Stomach (tissue), 4 donors: Measurements from ENCODE around the gene CEP192.

Experiments used
- POLR2A ChIP-seq, 4 donors: fragments of 450-650 bp; IDR thresholded peaks; one replicate each; pipeline ENCODE4 v1.6.1; 2016; ENCODE audit warnings: antibody characterized with exemption in 4 of 4, control low read depth in 2 of 4, mild to moderate bottlenecking in 1 of 4, moderate library complexity in 1 of 4
- POLR2AphosphoS5 ChIP-seq, 3 donors: sonication (generic); formaldehyde crosslinking; IDR thresholded peaks; one replicate each; pipeline ENCODE4 v1.6.1; 2016; ENCODE audit warnings: antibody characterized with exemption in 3 of 3
- TF ChIP-seq, protein P1 (sequence below), 7 experiments: fragments of 450-650 bp in 4 of 7; fragments of 200-600 bp in 3 of 7; sonication (generic) in 3 of 7; IDR thresholded peaks; one replicate each; pipeline ENCODE4 v1.5.1; 2016 to 2019; ENCODE audit warnings: antibody characterized with exemption in 7 of 7, control low read depth in 2 of 7, mild to moderate bottlenecking in 1 of 7

- TF ChIP-seq POLR2A (IDR thresholded peaks at IDR 0.05) (no peak), POLR2AphosphoS5 (IDR thresholded peaks at IDR 0.05) (no peak)
- TF ChIP-seq, protein P1, sequence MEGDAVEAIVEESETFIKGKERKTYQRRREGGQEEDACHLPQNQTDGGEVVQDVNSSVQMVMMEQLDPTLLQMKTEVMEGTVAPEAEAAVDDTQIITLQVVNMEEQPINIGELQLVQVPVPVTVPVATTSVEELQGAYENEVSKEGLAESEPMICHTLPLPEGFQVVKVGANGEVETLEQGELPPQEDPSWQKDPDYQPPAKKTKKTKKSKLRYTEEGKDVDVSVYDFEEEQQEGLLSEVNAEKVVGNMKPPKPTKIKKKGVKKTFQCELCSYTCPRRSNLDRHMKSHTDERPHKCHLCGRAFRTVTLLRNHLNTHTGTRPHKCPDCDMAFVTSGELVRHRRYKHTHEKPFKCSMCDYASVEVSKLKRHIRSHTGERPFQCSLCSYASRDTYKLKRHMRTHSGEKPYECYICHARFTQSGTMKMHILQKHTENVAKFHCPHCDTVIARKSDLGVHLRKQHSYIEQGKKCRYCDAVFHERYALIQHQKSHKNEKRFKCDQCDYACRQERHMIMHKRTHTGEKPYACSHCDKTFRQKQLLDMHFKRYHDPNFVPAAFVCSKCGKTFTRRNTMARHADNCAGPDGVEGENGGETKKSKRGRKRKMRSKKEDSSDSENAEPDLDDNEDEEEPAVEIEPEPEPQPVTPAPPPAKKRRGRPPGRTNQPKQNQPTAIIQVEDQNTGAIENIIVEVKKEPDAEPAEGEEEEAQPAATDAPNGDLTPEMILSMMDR (IDR thresholded peaks at IDR 0.05) = no peak
These were observed 37.7 kb downstream of the CEP192 start for GRCh38 chr18:13028869-13029268.
